ENCODE results near the gene STON2.

The STON2 gene

DNA sequence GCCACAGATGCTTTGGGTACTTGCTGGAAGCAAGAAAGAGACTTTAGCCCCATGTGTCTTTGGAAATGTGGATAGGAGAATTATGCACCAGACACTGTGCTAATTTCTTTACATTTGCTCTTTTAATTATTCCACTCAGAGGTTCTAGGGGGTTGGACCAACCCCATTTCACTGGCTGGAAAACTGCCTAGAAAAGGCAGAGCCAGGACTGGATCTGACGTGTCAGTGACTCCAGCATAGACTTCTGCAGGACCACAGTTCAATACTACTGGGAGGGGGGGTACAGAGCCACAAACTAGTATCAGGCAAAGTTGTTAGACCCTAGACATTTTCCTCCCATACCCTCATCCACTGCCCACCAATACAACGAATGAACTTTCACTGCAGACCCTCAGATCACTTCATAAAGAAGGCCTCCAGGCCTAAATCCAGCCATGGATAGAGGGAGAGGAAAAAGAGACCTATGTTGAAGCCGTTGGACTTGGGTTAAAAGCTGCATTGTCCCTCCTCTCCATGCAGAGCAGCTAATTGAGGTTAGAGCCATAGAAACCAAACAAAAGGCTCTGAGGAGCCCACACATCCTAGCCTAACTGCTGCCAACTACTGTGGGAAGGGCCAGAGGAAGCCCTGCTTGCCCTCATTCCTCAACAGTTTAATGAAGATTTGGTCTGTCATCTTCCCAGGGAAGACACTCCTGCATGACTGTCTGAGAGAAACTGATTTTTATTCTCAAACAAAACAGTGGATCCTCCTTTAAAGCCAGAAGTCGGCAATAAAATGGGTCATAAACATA lies 68.7 kb downstream of the STON2 start:
- DNase-seq: no peak

DNA sequence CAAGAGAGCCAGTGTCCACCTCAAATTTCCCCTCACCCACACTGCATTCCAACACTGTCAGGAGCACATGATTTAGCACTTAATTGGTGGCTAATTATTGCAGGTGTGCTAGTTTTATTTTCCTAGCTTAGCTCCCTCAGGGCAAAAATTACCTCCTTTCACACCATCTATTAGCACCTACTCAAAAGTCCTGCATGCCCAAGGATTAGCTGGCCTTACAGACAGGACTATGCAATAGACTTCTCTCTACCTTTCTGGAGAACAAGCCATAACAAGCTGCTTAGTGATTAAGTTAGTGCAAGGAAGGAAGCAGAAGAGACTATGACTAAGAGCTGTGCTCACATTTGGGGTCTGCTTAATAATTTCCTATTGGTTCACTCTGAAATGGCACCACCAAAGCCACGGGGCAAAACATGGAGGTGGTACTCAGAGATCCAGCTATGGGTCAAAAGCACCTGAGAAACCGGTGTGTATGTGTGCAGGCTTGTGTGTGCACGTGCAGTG lies 69.5 kb downstream of the STON2 start:
- DNase-seq: no peak

DNA sequence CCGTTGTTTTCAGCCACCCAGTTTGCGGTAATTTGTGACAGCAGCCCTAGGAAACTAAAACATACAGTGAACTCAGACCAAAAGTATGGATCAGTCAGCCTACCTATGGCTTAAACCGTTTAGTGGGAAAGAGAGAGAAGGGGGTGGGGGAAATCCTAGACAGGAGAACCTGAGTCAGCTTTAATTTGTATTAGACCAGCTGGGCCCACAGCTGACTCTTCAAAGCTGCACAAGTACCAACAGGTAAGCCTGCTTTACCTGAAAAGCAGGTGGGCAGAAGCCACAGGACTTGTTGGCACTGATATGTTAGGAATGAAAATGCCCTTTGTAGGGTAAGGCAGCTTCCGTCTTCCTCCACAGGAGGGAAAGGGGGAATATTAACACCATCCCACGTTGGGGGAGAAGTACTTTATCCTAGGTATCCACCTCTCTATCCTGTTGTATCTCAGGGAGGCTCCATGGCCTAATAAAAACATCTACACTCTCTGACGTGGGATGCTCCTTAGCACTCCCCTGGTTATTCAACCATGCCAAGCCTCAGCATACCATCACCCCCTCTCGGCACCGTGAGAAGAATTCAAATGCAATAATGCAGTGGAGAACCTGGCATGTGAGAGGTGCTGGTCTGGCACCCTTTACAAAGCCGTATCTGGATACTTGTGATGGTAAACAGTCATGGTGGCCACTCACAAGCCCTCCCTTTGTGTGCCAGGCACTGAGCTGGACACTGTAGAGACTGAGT lies 70.3 kb downstream of the STON2 start:
- DNase-seq: no peak

GRCh38 chr14:81326451-81326850 lies 73.7 kb downstream of the STON2 start:
- DNase-seq: no peak

DNA sequence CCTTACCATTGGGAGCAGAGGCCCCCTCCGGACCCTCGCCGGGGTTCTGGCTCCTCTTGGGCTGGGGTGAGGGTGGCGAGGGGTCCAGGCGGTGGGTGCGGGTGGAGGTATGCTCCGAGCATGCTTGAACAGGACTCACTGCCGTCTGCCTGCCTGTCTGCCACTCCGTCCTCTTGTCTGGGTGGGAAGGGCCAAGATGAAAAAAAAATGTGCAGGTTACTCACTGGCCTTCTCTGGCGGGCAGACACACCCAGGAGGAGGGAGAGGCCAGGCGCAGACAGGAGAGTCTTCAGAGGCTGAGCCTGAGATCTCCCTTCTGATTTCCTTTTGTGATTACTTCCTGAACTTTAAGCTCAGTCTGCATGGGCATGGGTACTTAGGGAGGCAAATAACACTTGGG lies 76.1 kb downstream of the STON2 start:
- DNase-seq: no peak

- no peak for DNase-seq
Measured at GRCh38 chr14:81323093-81323492, 77.0 kb downstream of the STON2 start.

DNA sequence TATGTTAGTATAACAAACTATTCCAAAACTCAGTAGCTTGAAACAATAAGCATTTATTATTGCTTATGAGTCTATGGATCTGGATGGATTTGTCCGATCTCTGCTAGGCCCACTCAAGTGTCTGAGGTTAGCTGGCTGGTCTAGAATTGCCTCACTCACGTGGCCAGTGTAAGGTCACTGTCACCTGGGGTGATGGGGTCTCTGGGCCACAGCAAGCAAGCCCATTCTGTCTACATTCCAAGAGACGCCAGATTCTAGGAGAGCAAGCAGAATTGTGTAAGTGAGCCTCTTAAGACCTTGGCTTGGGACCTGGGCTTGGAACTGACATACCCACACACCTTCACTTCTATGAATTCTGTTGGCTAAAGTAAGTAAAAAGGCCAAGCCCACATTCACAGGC lies 80.2 kb downstream of the STON2 start:
- no peak for DNase-seq

DNA sequence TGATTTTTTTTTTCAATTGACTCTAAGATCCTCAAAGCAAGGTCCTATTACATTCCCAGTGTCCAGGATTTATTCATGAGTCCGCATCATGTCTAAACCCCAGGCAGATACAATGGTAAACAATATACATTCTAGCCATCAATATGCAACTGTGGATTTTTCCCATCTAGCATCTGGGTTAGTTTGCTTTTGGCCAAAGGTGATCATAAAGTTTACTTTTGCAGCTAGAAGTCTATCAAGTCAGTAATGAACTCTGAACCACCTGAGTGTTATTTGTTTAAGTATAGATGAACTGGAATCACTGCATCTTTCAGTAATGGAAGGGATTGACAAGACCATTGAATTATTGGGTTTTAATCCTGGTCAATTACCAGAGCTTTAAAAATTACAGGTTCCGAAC lies 80.8 kb downstream of the STON2 start:
- no peak for DNase-seq

DNA sequence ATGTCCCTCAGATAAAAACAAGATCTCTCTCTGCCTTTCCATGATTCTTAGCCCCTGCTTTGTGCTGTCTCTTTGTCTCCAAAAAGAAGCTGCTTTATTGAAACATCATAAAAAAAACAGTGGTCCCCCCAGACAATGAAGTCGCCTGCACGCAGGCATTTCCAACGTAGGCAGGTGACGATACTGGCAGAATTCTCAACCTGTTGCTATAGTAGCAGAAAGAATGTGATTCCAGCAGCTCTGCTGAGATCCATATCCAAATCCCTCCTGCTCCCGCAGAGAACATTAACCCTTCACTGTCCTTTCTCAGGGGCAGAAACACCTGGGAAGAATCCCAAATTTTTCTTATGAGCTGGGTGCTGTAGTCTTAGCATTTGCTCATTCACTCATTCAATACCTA lies 84.8 kb downstream of the STON2 start:
- DNase-seq: no peak

DNA sequence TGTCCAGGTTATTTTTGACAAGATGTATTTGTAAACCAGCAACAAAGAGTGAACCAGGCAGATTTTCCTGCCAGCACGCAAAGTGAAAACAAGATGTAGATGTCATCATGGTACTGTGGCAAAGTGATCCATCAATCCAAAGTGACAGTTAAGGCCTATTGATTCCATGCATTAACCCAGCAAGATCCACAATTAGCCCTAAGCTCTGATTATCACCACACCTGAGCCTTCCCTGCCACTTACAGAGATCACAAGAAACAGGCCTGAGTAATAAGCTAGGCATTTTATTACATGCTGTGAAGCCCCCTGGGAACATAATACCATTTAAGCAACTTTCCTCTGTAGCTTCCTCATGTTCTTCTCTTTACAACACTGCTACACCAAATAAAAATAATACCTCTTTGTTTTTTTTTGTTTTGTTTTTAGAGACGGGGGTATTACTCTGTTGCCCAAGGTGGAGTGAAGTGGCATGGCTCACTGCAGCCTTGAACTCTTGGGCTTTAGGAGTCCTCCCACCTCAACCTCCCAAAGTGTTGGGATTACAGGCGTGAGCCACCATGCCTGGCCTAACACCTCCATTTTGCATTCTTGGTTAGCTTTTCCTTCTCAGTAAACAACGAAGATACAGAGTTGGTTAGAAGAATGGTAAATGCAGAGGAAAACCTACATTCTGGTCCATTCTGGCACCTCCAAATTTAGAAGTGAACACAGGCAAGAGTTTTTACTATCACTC lies 85.5 kb downstream of the STON2 start:
- DNase-seq: no peak

- DNase-seq: no peak
Measured at GRCh38 chr14:81313775-81314429, 86.2 kb downstream of the STON2 start.

GRCh38 chr14:81313200-81313599 lies 86.9 kb downstream of the STON2 start:
- DNase-seq: no peak

- DNase-seq: no peak
Measured at GRCh38 chr14:81312289-81312876, 87.7 kb downstream of the STON2 start.

DNA sequence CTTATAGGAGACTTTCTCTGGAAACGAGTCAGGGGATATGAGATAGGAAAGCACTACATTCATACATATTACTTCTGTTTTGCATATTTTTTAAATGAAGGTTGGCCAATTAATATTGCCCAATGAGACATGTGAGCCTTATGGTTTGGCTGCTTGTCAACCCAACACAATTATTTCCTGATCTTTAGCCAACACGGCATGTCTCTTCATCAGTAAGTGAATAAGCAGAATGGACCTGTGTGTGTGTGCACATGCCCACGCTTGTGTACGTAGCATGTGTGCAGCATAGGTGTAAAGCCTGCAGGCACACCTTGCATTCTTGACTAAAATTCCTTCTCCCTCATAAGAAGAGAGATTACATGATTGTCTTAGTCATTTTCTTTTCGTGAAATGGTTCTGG lies 88.3 kb downstream of the STON2 start:
- no peak for DNase-seq

DNA sequence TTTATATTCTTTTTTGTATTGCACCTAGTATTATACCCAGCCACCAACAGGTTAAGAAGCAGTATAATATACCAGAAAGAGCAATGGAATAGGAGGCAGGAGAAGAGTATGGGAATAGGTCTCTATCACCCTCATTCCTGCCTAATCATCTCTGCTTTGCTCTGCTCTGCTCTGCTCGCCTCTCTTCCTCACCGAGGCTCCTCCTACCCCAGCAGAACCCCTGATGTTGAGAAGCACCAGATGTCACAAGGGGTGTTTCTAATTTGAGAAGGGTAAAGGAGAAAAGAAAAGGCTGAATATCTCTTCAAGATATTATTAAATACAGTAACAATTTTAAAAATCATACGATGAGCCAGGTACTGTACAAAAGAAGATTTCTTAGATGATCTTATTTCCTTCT lies 89.0 kb downstream of the STON2 start:
- no peak for DNase-seq

- DNase-seq: no peak
Measured at GRCh38 chr14:81310606-81311005, 89.5 kb downstream of the STON2 start.

GRCh38 chr14:81309511-81309910 lies 90.6 kb downstream of the STON2 start:
- DNase-seq: no peak

- no peak for DNase-seq
Measured at GRCh38 chr14:81305743-81306142, 94.4 kb downstream of the STON2 start.

- no peak for DNase-seq
Measured at GRCh38 chr14:81305065-81305464, 95.1 kb downstream of the STON2 start.

- no peak for DNase-seq
Measured at GRCh38 chr14:81303258-81303935, 96.7 kb downstream of the STON2 start.

- DNase-seq: no peak
Measured at GRCh38 chr14:81302638-81303037, 97.5 kb downstream of the STON2 start.

DNA sequence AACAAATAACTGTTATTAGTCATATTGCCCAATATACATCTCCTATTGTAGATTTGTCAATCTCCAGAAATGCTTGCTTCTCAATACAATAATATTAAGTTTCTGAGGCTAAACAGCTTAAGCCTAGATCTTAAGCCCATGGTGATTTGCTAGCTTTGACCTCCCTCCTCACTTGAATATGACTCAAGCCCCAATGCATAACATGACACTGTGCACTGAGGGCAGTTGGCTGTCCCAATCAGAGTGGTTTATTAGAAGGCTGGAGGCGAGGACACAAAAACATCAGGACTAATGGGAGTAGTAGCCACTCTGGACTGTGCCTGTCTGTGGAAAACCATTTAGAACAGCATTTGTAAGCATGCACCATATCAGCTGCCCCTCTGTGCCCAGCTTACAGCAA lies 98.3 kb downstream of the STON2 start:
- no peak for DNase-seq
